H1 (cell line): ENCODE measurements around the gene SEMA3B. TPM values are rescaled to one million over a fixed set of nuclear protein-coding genes. Genes with fewer than 3 reads are reported as not detected.

ENCODE experiments used
- CTCF ChIA-PET: fragments of 300-600 bp; sonication (Branson Sonifier 250); formaldehyde crosslinking; loops from one replicate; lab custom pipeline; 2021; ENCODE audit not compliant: partially characterized antibody; lab: Charles Lee
- POLR2A ChIA-PET: fragments of 300-600 bp; sonication (Branson Sonifier 250); formaldehyde crosslinking; loops from one replicate; lab custom pipeline; 2021; ENCODE audit warnings: inconsistent platforms; ENCODE audit not compliant: partially characterized antibody; lab: Charles Lee
- DNase-seq, 2 experiments: peaks; one replicate each; pipeline versions ENCODE4 v3.0.0 to v3.0.0-alpha.2; 2010 to 2022; ENCODE audit warnings: low spot score in 2 of 2, low read depth in 1 of 2, mixed read lengths in 1 of 2
- FAIRE-seq: peaks from 2 replicates; lab custom pipeline; 2011; peaks lifted over from hg19 to GRCh38; lab: Jason Lieb, UNC
- H2AFZ ChIP-seq: 2 replicates; pipeline ENCODE4 v1.8.1; 2012; ENCODE audit warnings: low read length, inconsistent platforms
- H2AK5ac ChIP-seq: 2 replicates; pipeline ENCODE4 v1.6.1; 2013; ENCODE audit warnings: low read depth, low read length
- H2BK120ac ChIP-seq: replicated peaks from 2 replicates; pipeline ENCODE3; 2013; ENCODE audit warnings: low read depth, low read length, inconsistent platforms
- H2BK12ac ChIP-seq: 2 replicates; pipeline ENCODE4 v1.6.1; 2013; ENCODE audit warnings: low read depth, low read length
- H2BK15ac ChIP-seq: 2 replicates; pipeline ENCODE4 v1.6.1; 2013; ENCODE audit warnings: low read length
- H2BK20ac ChIP-seq: 2 replicates; pipeline ENCODE4 v1.6.1; 2013; ENCODE audit warnings: low read length
- H2BK5ac ChIP-seq: 2 replicates; pipeline ENCODE4 v1.6.1; 2013; ENCODE audit warnings: low read depth, low read length
- H3K14ac ChIP-seq: 2 replicates; pipeline ENCODE4 v1.6.1; 2013; ENCODE audit warnings: inconsistent platforms; ENCODE audit not compliant: insufficient read length
- H3K18ac ChIP-seq: 2 replicates; pipeline ENCODE4 v1.6.1; 2013; ENCODE audit warnings: low read length; ENCODE audit errors: extremely low read depth
- H3K23ac ChIP-seq: 2 replicates; pipeline ENCODE4 v1.6.1; 2013; ENCODE audit warnings: inconsistent platforms; ENCODE audit not compliant: insufficient read length
- H3K23me2 ChIP-seq: 2 replicates; pipeline ENCODE4 v1.6.1; 2013; ENCODE audit warnings: low read depth, low read length
- H3K27ac ChIP-seq: 2 replicates; pipeline ENCODE4 v1.6.1; 2011; ENCODE audit warnings: low read depth, low read length, inconsistent platforms
- H3K27me3 ChIP-seq, 4 experiments: replicated peaks in 1 of 4; 1 replicate in 1 of 4; 2 replicates in 3 of 4; pipeline versions ENCODE4 v1.6.1 to v1.8.1; 2011 to 2013; ENCODE audit warnings: low read length in 3 of 4, mild to moderate bottlenecking in 3 of 4, inconsistent platforms in 2 of 4, mixed read lengths in 2 of 4, moderate library complexity in 1 of 4; ENCODE audit not compliant: control insufficient read depth in 3 of 4, insufficient read depth in 3 of 4; ENCODE audit errors: extremely low read depth in 1 of 4
- H3K36me3 ChIP-seq, 4 experiments: 2 replicates each; pipeline versions ENCODE4 v1.6.1 to v1.8.1; 2011 to 2013; ENCODE audit warnings: mild to moderate bottlenecking in 4 of 4, low read length in 3 of 4, moderate library complexity in 2 of 4, control low read depth in 1 of 4, inconsistent platforms in 1 of 4; ENCODE audit not compliant: insufficient read depth in 4 of 4, control insufficient read depth in 2 of 4
- H3K4ac ChIP-seq: replicated peaks from 2 replicates; pipeline ENCODE3; 2013; ENCODE audit warnings: low read length, low read depth, mixed read lengths, inconsistent platforms; ENCODE audit not compliant: insufficient read length
- H3K4me1 ChIP-seq, 4 experiments: replicated peaks in 1 of 4; 1 replicate in 1 of 4; 2 replicates in 3 of 4; pipeline versions ENCODE4 v1.6.1 to v1.8.1; 2011 to 2013; ENCODE audit warnings: low read length in 3 of 4, inconsistent platforms in 2 of 4, mixed read lengths in 1 of 4; ENCODE audit not compliant: insufficient read depth in 4 of 4, control insufficient read depth in 3 of 4
- H3K4me2 ChIP-seq, 2 experiments: 2 replicates each; pipeline versions ENCODE4 v1.6.1 to v1.8.1; 2011 to 2013; ENCODE audit warnings: low read depth in 2 of 2, low read length in 2 of 2, control low read depth in 1 of 2, inconsistent platforms in 1 of 2, mild to moderate bottlenecking in 1 of 2; ENCODE audit not compliant: insufficient read depth in 1 of 2
- H3K4me3 ChIP-seq, 4 experiments: fragments of 200-600, 300-600 bp in 1 of 4; sonication (generic), shearing (Covaris generic), sonication (Bioruptor Twin) in 1 of 4; 2 replicates each; pipeline versions ENCODE4 v1.5.1 to v1.8.1; 2011 to 2016; ENCODE audit warnings: low read length in 4 of 4, low read depth in 3 of 4, control low read depth in 2 of 4, inconsistent platforms in 2 of 4, mild to moderate bottlenecking in 2 of 4, mixed read lengths in 1 of 4, moderate library complexity in 1 of 4; ENCODE audit not compliant: insufficient read depth in 2 of 4; ENCODE audit errors: extremely low read depth in 1 of 4
- H3K56ac ChIP-seq: replicated peaks from 2 replicates; pipeline ENCODE3; 2013; ENCODE audit warnings: low read depth, mild to moderate bottlenecking, mixed read lengths, low read length, inconsistent platforms; ENCODE audit not compliant: insufficient read length
- H3K79me1 ChIP-seq: 2 replicates; pipeline ENCODE4 v1.6.1; 2013; ENCODE audit warnings: low read depth, low read length, control low read depth
- H3K79me2 ChIP-seq, 2 experiments: 2 replicates each; pipeline versions ENCODE4 v1.6.1 to v1.8.1; 2012 to 2013; ENCODE audit warnings: low read length in 2 of 2, mild to moderate bottlenecking in 2 of 2, inconsistent platforms in 1 of 2; ENCODE audit not compliant: insufficient read depth in 2 of 2, control insufficient read depth in 1 of 2
- H3K9ac ChIP-seq, 4 experiments: replicated peaks in 1 of 4; 1 replicate in 1 of 4; 2 replicates in 3 of 4; pipeline versions ENCODE4 v1.6.1 to v1.8.1; 2011 to 2013; ENCODE audit warnings: low read depth in 3 of 4, low read length in 3 of 4, control low read depth in 2 of 4, mild to moderate bottlenecking in 2 of 4, moderate library complexity in 2 of 4, inconsistent platforms in 1 of 4; ENCODE audit errors: extremely low read depth in 1 of 4
- H3K9me3 ChIP-seq, 2 experiments: 2 replicates each; pipeline versions ENCODE4 v1.6.1 to v1.8.1; 2012 to 2013; ENCODE audit warnings: mild to moderate bottlenecking in 2 of 2, moderate library complexity in 2 of 2, control low read depth in 1 of 2, inconsistent platforms in 1 of 2, low read depth in 1 of 2, low read length in 1 of 2, mixed read lengths in 1 of 2; ENCODE audit not compliant: insufficient read depth in 2 of 2
- H4K20me1 ChIP-seq, 2 experiments: replicated peaks in 1 of 2; 2 replicates each; pipeline versions ENCODE3 to v1.8.1; 2011 to 2013; ENCODE audit warnings: inconsistent platforms in 2 of 2, low read length in 2 of 2, mild to moderate bottlenecking in 1 of 2; ENCODE audit not compliant: insufficient read depth in 2 of 2, control insufficient read depth in 1 of 2
- H4K5ac ChIP-seq: 2 replicates; pipeline ENCODE4 v1.6.1; 2013; ENCODE audit warnings: low read length, low read depth, mixed read lengths, inconsistent platforms; ENCODE audit not compliant: insufficient read length
- H4K8ac ChIP-seq: 2 replicates; pipeline ENCODE4 v1.8.0; 2013; ENCODE audit warnings: mild to moderate bottlenecking, moderate library complexity, low read length, inconsistent platforms; ENCODE audit not compliant: insufficient read depth; ENCODE audit errors: extremely low read depth
- H4K91ac ChIP-seq: replicated peaks from 2 replicates; pipeline ENCODE3; 2013; ENCODE audit warnings: low read length, mixed read lengths, inconsistent platforms; ENCODE audit not compliant: insufficient read length
- ASH2L ChIP-seq: fragments of 200-600, 300-600 bp; sonication (generic); IDR thresholded peaks from one replicate; pipeline ENCODE4 v1.7.1; 2017; ENCODE audit warnings: low read length
- CTCF ChIP-seq, 3 experiments: IDR thresholded peaks; 1 replicate in 2 of 3; 2 replicates in 1 of 3; pipeline versions ENCODE4 v1.5.1 to v1.6.1; 2011; ENCODE audit warnings: low read length in 3 of 3, mild to moderate bottlenecking in 3 of 3, inconsistent platforms in 2 of 3, low read depth in 1 of 3, moderate library complexity in 1 of 3; ENCODE audit not compliant: insufficient read depth in 1 of 3; ENCODE audit errors: control extremely low read depth in 1 of 3
- HDAC6 ChIP-seq: IDR thresholded peaks from one replicate; pipeline ENCODE4 v1.7.1; 2012; ENCODE audit warnings: low read depth, mild to moderate bottlenecking, inconsistent platforms, low read length, moderate library complexity
- POU5F1 ChIP-seq: IDR thresholded peaks from 2 replicates; pipeline ENCODE4 v1.6.1; 2011; ENCODE audit warnings: low read depth, mild to moderate bottlenecking, low read length, moderate library complexity
- RFX5 ChIP-seq: IDR thresholded peaks from 2 replicates; pipeline ENCODE4 v1.6.1; 2011; ENCODE audit warnings: low read depth, low read length, improper control_type of control experiment, borderline replicate concordance
- WGBS, 2 experiments: shearing (Covaris generic) in 1 of 2; methylation state at CpG; one replicate each; pipeline versions ENCODE4 v1.1.6 to v1.1.7; 2013 to 2015; ENCODE audit warnings: low lambda C conversion rate in 2 of 2, mixed read lengths in 2 of 2, inconsistent platforms in 1 of 2, low coverage in 1 of 2, missing lambda C conversion rate in 1 of 2; ENCODE audit not compliant: insufficient replicate concordance in 2 of 2, insufficient coverage in 1 of 2, insufficient read length in 1 of 2; ENCODE audit errors: extremely low coverage in 1 of 2, missing lambda C conversion rate in 1 of 2; 5-methylcytosine and 5-hydroxymethylcytosine counted together
- polyA plus RNA-seq, 7 experiments: library from polyadenylated mRNA; depleted of rRNA in 3 of 7; stranded (reverse) in 5 of 7; unstranded in 2 of 7; fragments of >200 nt in 5 of 7; fragments of 200-250 nt in 2 of 7; gene quantifications; 1 replicate in 5 of 7; 2 replicates in 1 of 7; 4 replicates in 1 of 7; pipeline versions ENCODE4 v1.2.1 to v1.2.3, GENCODE V29; 2011 to 2013; ENCODE audit warnings: missing spikeins in 2 of 7, mixed read lengths in 2 of 7
- total RNA-seq: library from RNA; stranded (reverse); fragmentation: NEBNext Ultra II Directional; extraction: Animal tissue kit (Norgen Biotek cat#: 25700); gene quantifications from 2 replicates; pipeline ENCODE4 v1.2.1, GENCODE V29; 2021

The SEMA3B gene
- total and polyA plus RNA-seq, 2 of the 8 experiments (the other 6 are each of a cell fraction or from before 2014, with no cell fraction given): 3.0 to 4.7 TPM

DNA sequence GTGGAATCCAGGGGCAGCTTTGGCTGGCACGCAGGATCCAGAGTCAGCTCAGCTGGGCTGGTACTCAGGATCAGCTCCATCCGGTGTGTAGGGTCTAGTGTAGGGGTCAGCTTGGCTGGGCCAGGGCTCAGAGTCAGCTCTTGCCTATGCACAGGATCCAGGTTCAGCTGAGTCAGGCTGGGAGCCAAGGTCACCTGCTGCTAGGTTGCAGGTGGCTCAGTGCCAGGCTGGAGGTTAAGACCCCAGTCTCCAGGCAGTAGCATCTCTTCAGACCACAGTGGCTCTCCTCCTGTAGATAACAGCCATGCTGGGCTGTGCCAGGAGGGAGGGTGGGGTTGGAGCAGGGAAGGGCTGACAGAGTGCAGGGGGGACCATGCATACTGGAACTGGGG, 28.4 kb downstream of the SEMA3B start:
- Histone ChIP-seq H4K91ac (no peak overlapping the region), H2BK120ac (no peak overlapping the region), H2BK15ac (no peak overlapping the region), H3K36me3 (no peaks in the 10 kb centered on the region), H3K9ac (no peak overlapping the region), H3K27ac (no peak overlapping the region), H2AFZ (no peak overlapping the region), H3K4me2 (no peak overlapping the region), H4K8ac (peak overlapping the region; percentile 82), H3K23ac (no peak overlapping the region), H3K4ac (no peak overlapping the region), H3K4me3 (no peak overlapping the region), H3K56ac (no peak overlapping the region), H3K14ac (no peak overlapping the region), H4K5ac (no peak overlapping the region), H3K4me1 (peaks cover 0 to 20% (median 8%) of the 10 kb centered on the region in 4 experiments; a peak in 5 of 7 replicates)
- DNase-seq: no peak
- WGBS, 2 experiments: 88% methylated on average over 2 of the region's 2 CpGs; no CpG with 5 or more reads in 1 of the 2 experiments
- TF ChIP-seq RFX5 (no peak), POU5F1 (no peak), CTCF (IDR thresholded peaks at IDR 0.05; ENCODE audit: control extremely low read depth in 1 of 3, insufficient read depth in 1 of 3, low read depth in 1 of 3, low read length in 3 of 3) (no peak), HDAC6 (no peak), ASH2L (no peak)
- TF ChIP-seq, all 59 proteins: peak for 0
- ChIA-PET POLR2A (interaction anchor here (1.1 to 11.3 kb wide), 4 partner anchors 18 to 74 kb away, joined by 3 to 149 read pairs (median 3); partner anchors contain the start of genes HYAL2, LSMEM2 and TUSC2), CTCF (interaction anchor here (0.7 to 3.0 kb wide), 8 partner anchors 9 to 39 kb away, joined by 3 to 16 read pairs (median 3); partner anchors contain the start of gene LSMEM2)
- Histone ChIP-seq H4K20me1 (peaks cover 0 to 2% of the 10 kb centered on the region in 2 experiments), H3K18ac (no peak overlapping the region), H2AK5ac (no peak overlapping the region), H2BK5ac (no peak overlapping the region), H2BK12ac (no peak overlapping the region), H3K79me2 (no peaks in the 10 kb centered on the region), H3K9me3 (no peaks in the 10 kb centered on the region), H3K23me2 (peaks cover 8% of the 10 kb centered on the region; the same call in 1 of the 2 replicates), H3K79me1 (no peaks in the 10 kb centered on the region), H2BK20ac (no peak overlapping the region), H3K27me3 (no peaks in the 10 kb centered on the region; a peak in 1 of 7 replicates)
- no peak for FAIRE-seq
